ENCODE results near the gene GSG1L. TPM values are rescaled to one million over a fixed set of nuclear protein-coding genes. Genes with fewer than 3 reads are reported as not detected.

GSG1L gene
- total and polyA plus RNA-seq, 2 of the 13 experiments (the other 11 are each of a cell fraction or from before 2014, with no cell fraction given) = not detected

DNA sequence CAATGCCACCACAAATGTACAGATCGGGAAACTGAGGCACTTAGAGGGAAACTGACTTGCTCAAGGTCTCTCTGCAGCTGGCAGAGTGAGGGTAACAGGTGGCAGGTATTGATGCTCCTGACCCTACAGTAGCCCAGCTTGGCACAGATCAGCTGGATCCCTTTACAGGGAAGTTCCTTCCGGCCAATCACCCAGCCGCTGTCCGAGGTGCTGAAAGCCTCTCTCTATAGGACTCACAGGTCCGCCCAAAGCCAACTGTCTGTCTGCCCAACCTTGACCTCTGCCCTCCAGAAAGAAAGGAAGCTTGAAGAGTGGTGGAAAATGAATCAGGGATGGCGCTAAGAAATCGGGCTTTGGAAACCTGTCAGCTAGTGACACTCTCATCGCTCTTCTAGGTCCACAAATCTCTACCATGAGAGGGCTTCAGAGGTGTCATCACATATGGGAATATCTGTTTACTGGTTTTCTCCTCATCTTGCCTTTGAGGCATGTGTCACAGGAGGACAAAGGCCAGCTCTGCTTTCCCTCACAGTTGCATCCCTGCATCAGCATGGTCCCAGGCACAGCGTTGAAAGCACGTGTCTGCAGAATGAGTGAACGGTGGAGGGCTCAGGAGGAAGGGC lies 267.4 kb downstream of the GSG1L start (continued):
- TF ChIP-seq, protein P1, sequence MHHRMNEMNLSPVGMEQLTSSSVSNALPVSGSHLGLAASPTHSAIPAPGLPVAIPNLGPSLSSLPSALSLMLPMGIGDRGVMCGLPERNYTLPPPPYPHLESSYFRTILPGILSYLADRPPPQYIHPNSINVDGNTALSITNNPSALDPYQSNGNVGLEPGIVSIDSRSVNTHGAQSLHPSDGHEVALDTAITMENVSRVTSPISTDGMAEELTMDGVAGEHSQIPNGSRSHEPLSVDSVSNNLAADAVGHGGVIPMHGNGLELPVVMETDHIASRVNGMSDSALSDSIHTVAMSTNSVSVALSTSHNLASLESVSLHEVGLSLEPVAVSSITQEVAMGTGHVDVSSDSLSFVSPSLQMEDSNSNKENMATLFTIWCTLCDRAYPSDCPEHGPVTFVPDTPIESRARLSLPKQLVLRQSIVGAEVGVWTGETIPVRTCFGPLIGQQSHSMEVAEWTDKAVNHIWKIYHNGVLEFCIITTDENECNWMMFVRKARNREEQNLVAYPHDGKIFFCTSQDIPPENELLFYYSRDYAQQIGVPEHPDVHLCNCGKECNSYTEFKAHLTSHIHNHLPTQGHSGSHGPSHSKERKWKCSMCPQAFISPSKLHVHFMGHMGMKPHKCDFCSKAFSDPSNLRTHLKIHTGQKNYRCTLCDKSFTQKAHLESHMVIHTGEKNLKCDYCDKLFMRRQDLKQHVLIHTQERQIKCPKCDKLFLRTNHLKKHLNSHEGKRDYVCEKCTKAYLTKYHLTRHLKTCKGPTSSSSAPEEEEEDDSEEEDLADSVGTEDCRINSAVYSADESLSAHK (CRISPR knock-in tag; IDR thresholded peaks at IDR 0.05; ENCODE audit: borderline replicate concordance) = 0 out of 2 replicates have a peak, but pooled peaks have one; percentile 81
- TF ChIP-seq NR2F6 (IDR thresholded peaks at IDR 0.05) (peak; percentile 42; the same call in 1 of the 2 replicates), NR2F6 (CRISPR knock-in tag; IDR thresholded peaks at IDR 0.05) (peak; percentile 48; the same call in 1 of the 2 replicates), MTA1 (CRISPR knock-in tag; IDR thresholded peaks at IDR 0.05; ENCODE audit: borderline replicate concordance) (no peak), ZNF263 (CRISPR knock-in tag; IDR thresholded peaks at IDR 0.05) (no peak), ZSCAN9 (CRISPR knock-in tag; IDR thresholded peaks at IDR 0.05; ENCODE audit: borderline replicate concordance) (peak; percentile 96), SRY (CRISPR knock-in tag; IDR thresholded peaks at IDR 0.05) (peak; percentile 75; the same call in 1 of the 2 replicates), STAT5B (CRISPR knock-in tag; IDR thresholded peaks at IDR 0.05) (0 out of 2 replicates have a peak, but pooled peaks have one; percentile 58), HES4 (CRISPR knock-in tag; IDR thresholded peaks at IDR 0.05; ENCODE audit: borderline replicate concordance) (peak; percentile 83), RARA (CRISPR knock-in tag; IDR thresholded peaks at IDR 0.05) (peak; percentile 55), ZNF224 (CRISPR knock-in tag; IDR thresholded peaks at IDR 0.05) (0 out of 2 replicates have a peak, but pooled peaks have one; percentile 38), KDM4B (CRISPR knock-in tag; IDR thresholded peaks at IDR 0.05) (0 out of 2 replicates have a peak, but pooled peaks have one; percentile 31), ZNF792 (CRISPR knock-in tag; IDR thresholded peaks at IDR 0.05) (peak; percentile 86; the same call in 1 of the 2 replicates), ZNF558 (CRISPR knock-in tag; IDR thresholded peaks at IDR 0.05; ENCODE audit: borderline replicate concordance) (peak; percentile 69; the same call in 1 of the 2 replicates), ZNF232 (CRISPR knock-in tag; IDR thresholded peaks at IDR 0.05; ENCODE audit: borderline replicate concordance) (peak; percentile 95; the same call in 1 of the 2 replicates), MEF2D (CRISPR knock-in tag; IDR thresholded peaks at IDR 0.05) (0 out of 2 replicates have a peak, but pooled peaks have one; percentile 38), RFXANK (CRISPR knock-in tag; IDR thresholded peaks at IDR 0.05) (peak; percentile 71; the same call in 1 of the 2 replicates)
- TF ChIP-seq, protein P2, sequence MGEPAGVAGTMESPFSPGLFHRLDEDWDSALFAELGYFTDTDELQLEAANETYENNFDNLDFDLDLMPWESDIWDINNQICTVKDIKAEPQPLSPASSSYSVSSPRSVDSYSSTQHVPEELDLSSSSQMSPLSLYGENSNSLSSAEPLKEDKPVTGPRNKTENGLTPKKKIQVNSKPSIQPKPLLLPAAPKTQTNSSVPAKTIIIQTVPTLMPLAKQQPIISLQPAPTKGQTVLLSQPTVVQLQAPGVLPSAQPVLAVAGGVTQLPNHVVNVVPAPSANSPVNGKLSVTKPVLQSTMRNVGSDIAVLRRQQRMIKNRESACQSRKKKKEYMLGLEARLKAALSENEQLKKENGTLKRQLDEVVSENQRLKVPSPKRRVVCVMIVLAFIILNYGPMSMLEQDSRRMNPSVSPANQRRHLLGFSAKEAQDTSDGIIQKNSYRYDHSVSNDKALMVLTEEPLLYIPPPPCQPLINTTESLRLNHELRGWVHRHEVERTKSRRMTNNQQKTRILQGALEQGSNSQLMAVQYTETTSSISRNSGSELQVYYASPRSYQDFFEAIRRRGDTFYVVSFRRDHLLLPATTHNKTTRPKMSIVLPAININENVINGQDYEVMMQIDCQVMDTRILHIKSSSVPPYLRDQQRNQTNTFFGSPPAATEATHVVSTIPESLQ (CRISPR knock-in tag; conservative IDR thresholded peaks at IDR 0.05) = peak; percentile 87; the same call in 1 of the 2 replicates
- TF ChIP-seq, protein P3, sequence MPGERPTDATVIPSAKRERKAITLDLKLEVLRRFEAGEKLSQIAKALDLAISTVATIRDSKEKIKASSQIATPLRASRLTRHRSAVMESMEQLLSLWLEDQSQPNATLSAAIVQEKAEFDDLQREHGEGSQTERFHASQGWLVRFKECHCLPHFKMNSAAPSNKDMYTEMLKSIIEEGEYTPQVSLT (CRISPR knock-in tag; IDR thresholded peaks at IDR 0.05; ENCODE audit: borderline replicate concordance, low read depth) = no peak
- TF ChIP-seq, protein P4, sequence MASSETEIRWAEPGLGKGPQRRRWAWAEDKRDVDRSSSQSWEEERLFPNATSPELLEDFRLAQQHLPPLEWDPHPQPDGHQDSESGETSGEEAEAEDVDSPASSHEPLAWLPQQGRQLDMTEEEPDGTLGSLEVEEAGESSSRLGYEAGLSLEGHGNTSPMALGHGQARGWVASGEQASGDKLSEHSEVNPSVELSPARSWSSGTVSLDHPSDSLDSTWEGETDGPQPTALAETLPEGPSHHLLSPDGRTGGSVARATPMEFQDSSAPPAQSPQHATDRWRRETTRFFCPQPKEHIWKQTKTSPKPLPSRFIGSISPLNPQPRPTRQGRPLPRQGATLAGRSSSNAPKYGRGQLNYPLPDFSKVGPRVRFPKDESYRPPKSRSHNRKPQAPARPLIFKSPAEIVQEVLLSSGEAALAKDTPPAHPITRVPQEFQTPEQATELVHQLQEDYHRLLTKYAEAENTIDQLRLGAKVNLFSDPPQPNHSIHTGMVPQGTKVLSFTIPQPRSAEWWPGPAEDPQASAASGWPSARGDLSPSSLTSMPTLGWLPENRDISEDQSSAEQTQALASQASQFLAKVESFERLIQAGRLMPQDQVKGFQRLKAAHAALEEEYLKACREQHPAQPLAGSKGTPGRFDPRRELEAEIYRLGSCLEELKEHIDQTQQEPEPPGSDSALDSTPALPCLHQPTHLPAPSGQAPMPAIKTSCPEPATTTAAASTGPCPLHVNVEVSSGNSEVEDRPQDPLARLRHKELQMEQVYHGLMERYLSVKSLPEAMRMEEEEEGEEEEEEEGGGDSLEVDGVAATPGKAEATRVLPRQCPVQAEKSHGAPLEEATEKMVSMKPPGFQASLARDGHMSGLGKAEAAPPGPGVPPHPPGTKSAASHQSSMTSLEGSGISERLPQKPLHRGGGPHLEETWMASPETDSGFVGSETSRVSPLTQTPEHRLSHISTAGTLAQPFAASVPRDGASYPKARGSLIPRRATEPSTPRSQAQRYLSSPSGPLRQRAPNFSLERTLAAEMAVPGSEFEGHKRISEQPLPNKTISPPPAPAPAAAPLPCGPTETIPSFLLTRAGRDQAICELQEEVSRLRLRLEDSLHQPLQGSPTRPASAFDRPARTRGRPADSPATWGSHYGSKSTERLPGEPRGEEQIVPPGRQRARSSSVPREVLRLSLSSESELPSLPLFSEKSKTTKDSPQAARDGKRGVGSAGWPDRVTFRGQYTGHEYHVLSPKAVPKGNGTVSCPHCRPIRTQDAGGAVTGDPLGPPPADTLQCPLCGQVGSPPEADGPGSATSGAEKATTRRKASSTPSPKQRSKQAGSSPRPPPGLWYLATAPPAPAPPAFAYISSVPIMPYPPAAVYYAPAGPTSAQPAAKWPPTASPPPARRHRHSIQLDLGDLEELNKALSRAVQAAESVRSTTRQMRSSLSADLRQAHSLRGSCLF (CRISPR knock-in tag; IDR thresholded peaks at IDR 0.05; ENCODE audit: borderline replicate concordance) = 0 out of 2 replicates have a peak, but pooled peaks have one; percentile 63

Data from HepG2 (cell line).